HepG2 (cell line): ENCODE data around the gene PLA2G12B. TPM values are rescaled to one million over a fixed set of nuclear protein-coding genes. Genes with fewer than 3 reads are reported as not detected.

Experiments
- ATAC-seq: fragments of 200-7000 bp; cut with Tn5 transposase; 3 replicates; pipeline ENCODE4 v1.9.1; 2020; ENCODE audit warnings: mild to moderate bottlenecking, moderate library complexity
- BruUV-seq: library from RNA; stranded (reverse); fragments of 400-500 nt; replicated peaks from 2 replicates; lab custom pipeline; 2021; lab: Mats Ljungman, UMichigan
- CTCF ChIA-PET: fragments of 300-600 bp; formaldehyde crosslinking; extraction: SDS; loops from one replicate; lab custom pipeline; 2021; ENCODE audit warnings: low total read pairs, inconsistent platforms, low intra/inter-chr PET ratio; lab: Yijun Ruan, JAX
- POLR2A ChIA-PET: fragments of 350-600 bp; sonication (Branson Sonifier 250); formaldehyde crosslinking; loops from one replicate; lab custom pipeline; 2020; ENCODE audit warnings: antibody characterized with exemption, inconsistent platforms; lab: Yijun Ruan, JAX
- DNase-seq: peaks from one replicate; pipeline ENCODE4 v3.0.0-alpha.2; 2015; ENCODE audit warnings: low spot score
- FAIRE-seq: peaks from 3 replicates; lab custom pipeline; 2011; peaks lifted over from hg19 to GRCh38; lab: Jason Lieb, UNC
- H2AFZ ChIP-seq: one replicate; pipeline ENCODE4 v1.6.1; 2011; ENCODE audit warnings: low read length, inconsistent platforms
- H3K27ac ChIP-seq: fragments of 300-600 bp; 3 replicates; pipeline ENCODE4 v1.8.0; 2011; ENCODE audit warnings: mixed run types, mild to moderate bottlenecking, mixed read lengths, low read length, inconsistent platforms; ENCODE audit not compliant: insufficient read depth; ENCODE audit errors: extremely low read length
- H3K27me3 ChIP-seq, 2 experiments: fragments of 200-600 bp in 1 of 2; 2 replicates in 1 of 2; 3 replicates in 1 of 2; pipeline versions ENCODE4 v1.6.0 to v1.8.0; 2011; ENCODE audit warnings: low read length in 2 of 2, mild to moderate bottlenecking in 2 of 2, moderate library complexity in 2 of 2, inconsistent platforms in 1 of 2; ENCODE audit not compliant: insufficient read depth in 2 of 2, control insufficient read depth in 1 of 2
- H3K36me3 ChIP-seq, 2 experiments: fragments of 200-600 bp in 1 of 2; replicated peaks in 1 of 2; 2 replicates in 1 of 2; 3 replicates in 1 of 2; pipeline versions ENCODE4 v1.5.1 to v1.8.0; 2011; ENCODE audit warnings: low read length in 2 of 2, inconsistent platforms in 1 of 2; ENCODE audit not compliant: insufficient read depth in 2 of 2, control insufficient read depth in 1 of 2
- H3K4me1 ChIP-seq: 2 replicates; pipeline ENCODE4 v1.5.1; 2012; ENCODE audit warnings: low read length, inconsistent platforms; ENCODE audit not compliant: insufficient read depth
- H3K4me2 ChIP-seq: 2 replicates; pipeline ENCODE4 v1.6.0; 2011; ENCODE audit warnings: low read depth, low read length, inconsistent platforms
- H3K4me3 ChIP-seq, 3 experiments: fragments of 200-600 bp in 1 of 3; sonication (generic), shearing (Covaris generic) in 1 of 3; replicated peaks in 1 of 3; 2 replicates each; pipeline ENCODE4 v1.5.1; 2011 to 2016; ENCODE audit warnings: low read length in 3 of 3, inconsistent platforms in 2 of 3, low read depth in 2 of 3, mild to moderate bottlenecking in 2 of 3, control low read depth in 1 of 3, mixed read lengths in 1 of 3; ENCODE audit not compliant: insufficient read depth in 1 of 3
- H3K79me2 ChIP-seq: one replicate; pipeline ENCODE4 v1.6.1; 2011; ENCODE audit warnings: low read length, inconsistent platforms; ENCODE audit not compliant: insufficient read depth
- H3K9ac ChIP-seq: 2 replicates; pipeline ENCODE4 v1.6.0; 2011; ENCODE audit warnings: mild to moderate bottlenecking, low read depth, low read length, inconsistent platforms; ENCODE audit not compliant: insufficient read depth
- H3K9me3 ChIP-seq: 2 replicates; pipeline ENCODE4 v1.5.1; 2012; ENCODE audit warnings: mild to moderate bottlenecking, low read length
- H4K20me1 ChIP-seq: 2 replicates; pipeline ENCODE4 v1.6.0; 2011; ENCODE audit warnings: inconsistent platforms, mild to moderate bottlenecking, low read length, moderate library complexity; ENCODE audit not compliant: insufficient read depth
- ARID4A ChIP-seq: sonication (generic); formaldehyde crosslinking; IDR thresholded peaks from 2 replicates; pipeline ENCODE4 v1.5.0; 2020; ENCODE audit warnings: mild to moderate bottlenecking, missing genetic modification reagents, borderline replicate concordance
- ARNTL ChIP-seq: sonication (generic); formaldehyde crosslinking; IDR thresholded peaks from 2 replicates; pipeline ENCODE4 v1.4.0; 2020; ENCODE audit warnings: mild to moderate bottlenecking, missing genetic modification reagents
- LCORL ChIP-seq, 2 experiments: fragments of 450-650 bp in 1 of 2; sonication (generic) in 1 of 2; formaldehyde crosslinking in 1 of 2; IDR thresholded peaks; 2 replicates each; pipeline versions ENCODE4 v1.5.0 to v1.6.1; 2017 to 2020; ENCODE audit warnings: antibody characterized with exemption in 1 of 2, missing genetic modification reagents in 1 of 2
- PCBP2 ChIP-seq: fragments of 200-400 bp; formaldehyde crosslinking; optimal IDR thresholded peaks from 2 replicates; pipeline ENCODE3; 2018; ENCODE audit warnings: low read length, low read depth; ENCODE audit not compliant: poor library complexity, severe bottlenecking
- STAT6 ChIP-seq: sonication (generic); formaldehyde crosslinking; IDR thresholded peaks from 2 replicates; pipeline ENCODE4 v1.4.0; 2020; ENCODE audit warnings: missing genetic modification reagents, mild to moderate bottlenecking, borderline replicate concordance
- WGBS: methylation state at CpG from one replicate; pipeline ENCODE4 v1.1.6; 2017; ENCODE audit warnings: low lambda C conversion rate; 5-methylcytosine and 5-hydroxymethylcytosine counted together
- in situ Hi-C: cut with HindIII; loops from 2 replicates; pipeline ENCODE4 v1.10.0; 2017; ENCODE audit warnings: low pct_unique_long_range_greater_than_20kb; ENCODE audit not compliant: extremely low pct_ligation_motif_present
- intact Hi-C: fragments of 100-400 bp; cut with micrococcal nuclease; formaldehyde crosslinking; loops from one replicate; pipeline ENCODE4 v1.10.0; 2022; ENCODE audit not compliant: unreplicated experiment
- polyA plus RNA-seq, 8 experiments: library from polyadenylated mRNA; depleted of rRNA in 3 of 8; stranded (reverse) in 7 of 8; unstranded in 1 of 8; fragments of >200 nt; fragmentation: Illumina TruSeq in 4 of 8; extraction: Trizol in 4 of 8; gene quantifications; 2 replicates each; pipeline versions ENCODE4 v1.2.1 to v1.2.3, GENCODE V29; 2011 to 2016; ENCODE audit warnings: low read depth in 4 of 8, missing spikeins in 1 of 8, mixed read lengths in 1 of 8; ENCODE audit not compliant: insufficient read depth in 1 of 8
- total RNA-seq, 5 experiments: library from RNA; depleted of rRNA; stranded (reverse); fragments of >200 nt; fragmentation: Illumina TruSeq; extraction: Trizol; gene quantifications; 2 replicates each; pipeline ENCODE4 v1.2.3, GENCODE V29; 2016; ENCODE audit warnings: low read depth in 1 of 5

Gene PLA2G12B
- total and polyA plus RNA-seq, 2 of the 13 experiments (the other 11 are each of a cell fraction or from before 2014, with no cell fraction given) = 7.7 to 38.0 TPM

GRCh38 chr10:72895236-72895850, 59.3 kb downstream of the PLA2G12B start:
- H3K27ac ChIP-seq = no peak overlapping the region
- H3K9ac ChIP-seq = no peak overlapping the region
- no peak overlapping the region for H3K4me3 ChIP-seq
- FAIRE-seq (no peak), ATAC-seq (no peak), DNase-seq (no peak)
- H3K36me3 ChIP-seq = no peaks in the 10 kb centered on the region
- no peak overlapping the region for H2AFZ ChIP-seq
- peaks cover 24% of the 10 kb centered on the region for H3K4me1 ChIP-seq
- intact Hi-C loops (no loop called here), in situ Hi-C loops (no loop called here)
- ChIA-PET CTCF (no interaction called here), POLR2A (no interaction called here)
- no peaks in the 10 kb centered on the region for H3K9me3 ChIP-seq
- BruUV-seq = no TSS peak
- no peaks in the 10 kb centered on the region for H3K79me2 ChIP-seq
- no peaks in the 10 kb centered on the region; a peak in 2 of 5 replicates for H3K27me3 ChIP-seq
- TF ChIP-seq ARNTL (CRISPR knock-in tag) (no peak), ARID4A (CRISPR knock-in tag) (no peak), PCBP2 (peak; percentile 80), STAT6 (no peak), LCORL (IDR thresholded peaks at IDR 0.05) (peak; percentile 91), LCORL (CRISPR knock-in tag; IDR thresholded peaks at IDR 0.05) (no peak)
- no peak overlapping the region for H3K4me2 ChIP-seq
- 40% methylated on average over 11 of the region's 11 CpGs for WGBS
- no peaks in the 10 kb centered on the region for H4K20me1 ChIP-seq
